ENCODE measurements around the gene RCAN3. TPM values are rescaled to one million over a fixed set of nuclear protein-coding genes. Genes with fewer than 3 reads are reported as not detected.

Gene RCAN3
- total and polyA plus RNA-seq, 2 of the 13 experiments (the other 11 are each of a cell fraction or from before 2014, with no cell fraction given): 12.2 to 13.3 TPM

DNA sequence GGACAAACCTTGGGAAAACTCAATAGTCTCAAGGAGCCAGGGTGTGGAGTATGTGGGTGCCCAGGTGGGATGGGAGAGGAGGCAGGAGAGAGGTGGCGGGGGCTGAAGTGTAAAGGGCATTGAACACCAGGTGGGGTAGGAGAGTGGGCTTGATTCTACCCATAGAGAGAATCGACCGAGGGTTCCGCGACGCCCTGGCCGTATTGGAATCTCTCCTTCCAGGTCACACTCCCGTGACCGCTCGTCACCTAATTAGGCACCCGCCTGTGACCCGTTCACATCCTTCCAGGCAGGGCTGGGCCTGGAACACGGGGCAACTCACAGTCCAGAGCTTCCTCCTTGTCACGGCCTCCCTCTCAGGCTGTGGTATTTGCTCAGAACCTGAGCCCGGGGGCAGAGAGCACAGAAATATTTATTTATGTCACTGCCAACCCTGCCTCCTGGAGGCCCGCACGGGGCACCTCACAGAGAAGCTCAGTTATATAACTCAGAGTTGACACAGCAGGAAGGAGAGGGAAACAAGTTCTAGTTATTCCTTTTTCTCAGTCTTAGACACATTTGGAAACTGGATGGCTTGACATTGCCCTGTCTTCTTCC is 65.3 kb downstream of the RCAN3 start (continued):
- TF ChIP-seq PHF20 (CRISPR knock-in tag; IDR thresholded peaks at IDR 0.05) (no peak), ZNF883 (CRISPR knock-in tag; IDR thresholded peaks at IDR 0.05; ENCODE audit: not compliant biosample characterization) (peak; percentile 70), KDM5A (IDR thresholded peaks at IDR 0.05; ENCODE audit: borderline replicate concordance, low read length) (no peak), ZNF143 (CRISPR knock-in tag; IDR thresholded peaks at IDR 0.05) (no peak), MED8 (CRISPR knock-in tag; IDR thresholded peaks at IDR 0.05; ENCODE audit: insufficient replicate concordance) (peak; percentile 73), TBL1XR1 (IDR thresholded peaks at IDR 0.05; ENCODE audit: borderline replicate concordance, low read length, partially characterized antibody) (peak; percentile 82), ATF7 (IDR thresholded peaks at IDR 0.05) (no peak), ATF7 (CRISPR knock-in tag; IDR thresholded peaks at IDR 0.05) (no peak), ZNF496 (CRISPR knock-in tag; IDR thresholded peaks at IDR 0.05; ENCODE audit: insufficient replicate concordance) (no peak), MXD3 (CRISPR knock-in tag; IDR thresholded peaks at IDR 0.05) (no peak), ZBTB3 (CRISPR knock-in tag; IDR thresholded peaks at IDR 0.05; ENCODE audit: borderline replicate concordance, low read depth) (peak; percentile 97), PHF21A (CRISPR knock-in tag; IDR thresholded peaks at IDR 0.05) (peak; percentile 95), ZNF75D (CRISPR knock-in tag; IDR thresholded peaks at IDR 0.05; ENCODE audit: borderline replicate concordance) (no peak), MEIS1 (CRISPR knock-in tag; IDR thresholded peaks at IDR 0.05; ENCODE audit: borderline replicate concordance) (peak; percentile 90; the same call in 1 of the 2 replicates), ZNF296 (CRISPR knock-in tag; conservative IDR thresholded peaks at IDR 0.05) (no peak), SMAD9 (CRISPR knock-in tag; IDR thresholded peaks at IDR 0.05) (no peak), NR1H2 (CRISPR knock-in tag; IDR thresholded peaks at IDR 0.05; ENCODE audit: borderline replicate concordance, low read depth) (no peak), HNRNPLL (IDR thresholded peaks at IDR 0.05; ENCODE audit: low read depth, low read length, poor library complexity, severe bottlenecking) (no peak), SRY (CRISPR knock-in tag; IDR thresholded peaks at IDR 0.05) (no peak), ZFP36L1 (CRISPR knock-in tag; IDR thresholded peaks at IDR 0.05) (peak; percentile 65; the same call in 1 of the 2 replicates), GTF3A (CRISPR knock-in tag; conservative IDR thresholded peaks at IDR 0.05) (no peak), HOXA3 (CRISPR knock-in tag; IDR thresholded peaks at IDR 0.05) (peak; percentile 89), ZNF24 (IDR thresholded peaks at IDR 0.05) (no peak), SMYD3 (CRISPR knock-in tag; IDR thresholded peaks at IDR 0.05) (0 out of 2 replicates have a peak, but pooled peaks have one; percentile 65)
- TF ChIP-seq, protein P1, sequence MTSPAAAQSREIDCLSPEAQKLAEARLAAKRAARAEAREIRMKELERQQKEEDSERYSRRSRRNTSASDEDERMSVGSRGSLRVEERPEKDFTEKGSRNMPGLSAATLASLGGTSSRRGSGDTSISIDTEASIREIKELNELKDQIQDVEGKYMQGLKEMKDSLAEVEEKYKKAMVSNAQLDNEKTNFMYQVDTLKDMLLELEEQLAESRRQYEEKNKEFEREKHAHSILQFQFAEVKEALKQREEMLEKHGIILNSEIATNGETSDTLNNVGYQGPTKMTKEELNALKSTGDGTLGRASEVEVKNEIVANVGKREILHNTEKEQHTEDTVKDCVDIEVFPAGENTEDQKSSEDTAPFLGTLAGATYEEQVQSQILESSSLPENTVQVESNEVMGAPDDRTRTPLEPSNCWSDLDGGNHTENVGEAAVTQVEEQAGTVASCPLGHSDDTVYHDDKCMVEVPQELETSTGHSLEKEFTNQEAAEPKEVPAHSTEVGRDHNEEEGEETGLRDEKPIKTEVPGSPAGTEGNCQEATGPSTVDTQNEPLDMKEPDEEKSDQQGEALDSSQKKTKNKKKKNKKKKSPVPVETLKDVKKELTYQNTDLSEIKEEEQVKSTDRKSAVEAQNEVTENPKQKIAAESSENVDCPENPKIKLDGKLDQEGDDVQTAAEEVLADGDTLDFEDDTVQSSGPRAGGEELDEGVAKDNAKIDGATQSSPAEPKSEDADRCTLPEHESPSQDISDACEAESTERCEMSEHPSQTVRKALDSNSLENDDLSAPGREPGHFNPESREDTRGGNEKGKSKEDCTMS (CRISPR knock-in tag; conservative IDR thresholded peaks at IDR 0.05): no peak
- TF ChIP-seq, protein P2, sequence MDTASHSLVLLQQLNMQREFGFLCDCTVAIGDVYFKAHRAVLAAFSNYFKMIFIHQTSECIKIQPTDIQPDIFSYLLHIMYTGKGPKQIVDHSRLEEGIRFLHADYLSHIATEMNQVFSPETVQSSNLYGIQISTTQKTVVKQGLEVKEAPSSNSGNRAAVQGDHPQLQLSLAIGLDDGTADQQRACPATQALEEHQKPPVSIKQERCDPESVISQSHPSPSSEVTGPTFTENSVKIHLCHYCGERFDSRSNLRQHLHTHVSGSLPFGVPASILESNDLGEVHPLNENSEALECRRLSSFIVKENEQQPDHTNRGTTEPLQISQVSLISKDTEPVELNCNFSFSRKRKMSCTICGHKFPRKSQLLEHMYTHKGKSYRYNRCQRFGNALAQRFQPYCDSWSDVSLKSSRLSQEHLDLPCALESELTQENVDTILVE (CRISPR knock-in tag; IDR thresholded peaks at IDR 0.05): 0 out of 2 replicates have a peak, but pooled peaks have one; percentile 17

Measured in HepG2 (cell line).